GM18867 (cell line): ENCODE results near the gene ALAS2.
"Not testable (repeated sequence)": the region's sequence is repeated elsewhere in the genome, so short reads cannot be mapped to it uniquely, and the experiment has no call there.

Source experiments
- ATAC-seq: cut with Tn5 transposase; IDR thresholded peaks from one replicate; pipeline ENCODE4 v1.9.1; 2021; ENCODE audit warnings: mild to moderate bottlenecking, moderate library complexity; ENCODE audit not compliant: unreplicated experiment

The ALAS2 gene

GRCh38 chrX:55030271-55031205 lies at the start of gene ALAS2:
Gene ALAS2 (minus strand): TSS chrX:55030977. CDS start chrX:55026000, 4,977 bp downstream.
- no peak for ATAC-seq

DNA sequence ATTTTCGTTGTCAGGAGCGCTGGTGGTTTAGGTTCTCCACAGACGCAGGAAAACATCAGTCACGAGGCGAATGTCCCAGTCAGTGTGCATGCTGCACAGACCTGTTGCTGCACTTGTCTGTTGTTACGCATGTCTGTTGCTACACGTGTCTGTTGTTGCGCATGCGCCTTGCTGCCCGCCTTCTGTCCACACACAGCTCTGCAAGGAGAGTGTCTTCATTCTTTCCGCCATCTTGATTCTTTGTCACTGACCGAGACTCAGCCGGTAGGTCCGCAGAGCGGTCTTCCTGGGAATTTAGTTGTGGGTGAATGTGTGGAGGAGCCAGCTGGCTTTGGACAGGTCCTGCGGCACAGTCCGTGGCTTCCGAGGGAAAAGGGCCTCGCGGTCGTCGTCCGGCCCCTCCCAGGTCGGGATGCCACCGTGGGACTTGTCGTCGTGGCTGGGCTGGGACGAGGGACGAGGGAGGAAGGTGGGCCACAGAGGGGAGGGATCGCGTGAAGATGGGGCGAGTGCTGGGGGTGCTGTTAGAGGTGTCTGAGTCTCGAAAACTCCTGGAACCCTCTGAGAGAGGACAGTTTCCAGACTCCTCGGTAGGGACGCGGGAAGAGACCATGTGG lies 44.2 kb upstream of the ALAS2 start, which contains the start of gene PAGE2B:
Gene PAGE2B, plus strand, starts transcription at position 180 of the 617 bp plus-strand sequence. CDS start 1,012 bp downstream, outside the sequence.
- no peak for ATAC-seq

DNA sequence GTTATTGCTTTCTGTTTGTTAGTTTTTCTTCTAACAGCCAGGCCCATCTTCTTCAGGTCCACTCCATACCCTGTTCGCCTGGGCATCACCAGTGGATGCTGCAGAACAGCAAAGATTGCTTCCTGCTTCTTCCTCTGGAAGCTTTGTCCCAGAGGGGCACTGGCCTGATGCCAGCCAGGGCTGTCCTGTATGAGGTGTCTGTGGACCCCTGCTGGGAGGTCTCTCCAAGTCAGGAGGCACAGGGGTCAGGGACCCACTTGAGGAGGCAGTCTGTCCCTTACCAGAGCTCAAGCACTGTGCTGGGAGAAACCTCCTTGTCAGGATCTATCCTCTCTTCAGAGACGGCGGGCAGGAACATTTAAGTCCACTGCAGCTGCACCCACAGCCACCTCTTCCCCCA lies 41.5 kb upstream of the ALAS2 start:
- no peak for ATAC-seq

- ATAC-seq, result not testable (repeated sequence)
Measured at GRCh38 chrX:55067180-55067579, 36.4 kb upstream of the ALAS2 start.

DNA sequence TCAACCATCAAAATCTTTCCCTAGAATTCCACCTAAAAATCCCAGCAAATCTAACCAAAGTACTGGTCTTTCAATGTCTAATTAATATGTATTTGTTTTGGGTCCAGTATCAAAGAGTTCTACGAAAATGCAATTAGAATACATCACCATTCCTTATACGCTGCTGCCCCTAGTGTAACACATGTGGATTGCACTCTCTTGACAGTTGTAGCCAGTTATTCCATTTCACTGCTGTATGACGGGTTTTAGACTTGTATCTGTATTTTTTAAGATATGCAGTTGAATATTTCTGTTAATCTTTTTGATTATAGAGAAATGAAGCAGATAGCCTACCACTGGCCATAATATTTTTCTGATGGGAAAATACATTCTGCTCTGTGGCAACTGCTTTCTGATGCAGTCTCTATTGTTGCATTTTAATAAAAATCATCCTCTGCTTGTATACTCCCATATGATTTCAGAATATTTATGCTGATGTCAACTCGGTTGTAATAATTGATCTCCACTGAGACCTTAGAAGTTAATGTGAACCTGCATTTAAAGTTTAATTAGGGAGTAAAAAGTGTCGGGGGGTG lies 27.0 kb upstream of the ALAS2 start:
- ATAC-seq, result peak; percentile 89

DNA sequence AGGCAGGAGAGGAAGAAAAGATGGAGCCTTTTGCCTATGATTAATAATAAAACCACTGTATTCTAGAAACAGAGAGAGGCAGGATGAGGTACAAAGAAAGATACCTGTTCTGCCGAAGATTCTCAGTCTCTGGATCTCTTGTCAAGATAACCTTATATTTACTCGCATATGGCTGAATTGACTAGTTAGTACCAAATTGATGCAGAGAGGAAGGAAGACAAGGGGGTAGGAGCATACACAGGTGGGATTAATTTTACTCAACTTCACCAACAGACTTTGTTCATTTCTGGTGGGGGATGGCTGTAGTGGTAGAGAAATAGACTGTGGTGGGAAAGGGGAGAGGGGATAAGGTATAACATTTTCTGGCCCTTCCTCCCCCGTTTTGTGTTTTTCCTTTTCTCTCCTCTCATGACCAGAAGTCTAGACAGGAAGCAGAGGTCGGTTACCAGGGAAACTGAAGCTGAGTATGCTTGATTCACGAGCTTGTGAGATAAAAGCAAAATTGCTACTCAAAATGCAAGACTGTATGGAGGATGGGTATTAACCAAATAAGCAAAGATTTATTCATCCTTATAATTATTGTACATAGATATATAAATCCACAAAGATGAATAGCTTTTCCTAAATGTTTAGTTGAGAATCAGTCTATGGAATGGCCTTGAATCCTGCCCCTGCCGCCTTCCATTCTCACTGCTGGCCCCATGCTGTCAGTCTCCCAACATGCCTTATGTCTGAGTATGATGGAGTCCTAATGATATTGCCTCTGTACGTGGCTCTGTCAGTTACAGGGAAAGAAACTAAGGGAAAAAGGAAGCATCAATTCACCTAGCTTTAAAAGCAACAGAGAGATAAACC lies 26.3 kb upstream of the ALAS2 start:
- ATAC-seq, result no peak

- ATAC-seq, result not testable (repeated sequence)
Measured at GRCh38 chrX:55050599-55050998, 19.8 kb upstream of the ALAS2 start.

DNA sequence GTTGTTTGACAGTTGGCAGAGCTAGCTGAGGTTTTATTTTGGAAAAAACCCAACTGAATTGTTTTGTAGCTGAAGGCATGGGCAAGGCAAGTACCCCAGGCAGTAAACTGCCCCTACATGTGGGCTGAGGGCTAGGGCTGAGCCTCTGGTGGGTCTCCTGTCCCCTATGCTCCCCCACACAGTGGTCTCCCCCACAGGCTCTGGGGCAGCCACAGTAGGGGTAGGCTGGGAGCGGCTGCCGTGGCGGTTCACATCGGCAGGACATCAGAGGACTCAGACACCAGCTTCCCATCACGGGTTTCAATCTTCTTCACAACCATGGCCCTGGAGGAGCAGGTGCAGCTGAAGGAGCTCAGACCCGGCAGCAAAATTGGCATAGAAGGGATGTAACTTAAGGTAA lies 10.7 kb upstream of the ALAS2 start:
- ATAC-seq, result no peak

DNA sequence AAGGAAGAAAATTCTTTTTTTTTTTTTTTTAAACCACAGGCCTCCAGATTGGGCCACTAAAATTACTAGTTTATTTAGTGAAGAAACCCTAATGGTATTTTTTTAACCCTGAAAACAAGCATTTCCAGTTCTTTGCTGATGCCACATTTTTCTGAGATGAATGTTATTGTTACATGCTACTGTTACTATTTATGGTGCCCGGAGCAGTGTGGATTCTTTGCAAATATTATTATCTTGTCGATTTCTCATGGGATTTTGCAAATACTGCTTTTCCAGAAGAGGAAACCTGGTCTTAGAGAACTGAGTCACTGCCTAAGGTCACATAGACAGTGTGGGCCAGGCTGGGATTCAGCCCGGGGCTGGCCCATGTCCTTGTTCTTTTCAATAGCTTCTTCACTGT lies 8.7 kb upstream of the ALAS2 start:
- no peak for ATAC-seq

DNA sequence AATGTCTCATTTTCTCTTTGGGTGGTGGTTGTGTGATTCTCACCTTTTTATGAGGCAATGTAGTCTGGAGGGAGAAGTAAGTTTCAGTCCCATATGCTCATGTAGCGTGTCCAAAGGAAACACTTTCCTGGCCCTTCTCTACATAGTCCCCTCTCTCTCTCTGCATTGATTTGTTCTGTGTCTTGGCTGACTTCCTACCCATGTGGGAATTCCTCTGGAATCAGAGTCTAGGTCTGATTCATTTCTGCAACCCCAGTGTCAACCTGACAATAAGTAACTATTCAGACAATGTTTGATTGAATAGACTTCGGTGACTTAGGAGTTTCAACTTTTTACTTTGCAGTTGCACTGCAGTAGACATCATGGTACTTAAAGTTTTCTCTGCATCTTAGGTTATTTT lies 2.7 kb upstream of the ALAS2 start:
- ATAC-seq, result no peak

- ATAC-seq, result no peak
Measured at GRCh38 chrX:55029291-55029690, 1.5 kb downstream of the ALAS2 start.

GRCh38 chrX:55028611-55029010 lies 2.2 kb downstream of the ALAS2 start:
- no peak for ATAC-seq

- no peak for ATAC-seq
Measured at GRCh38 chrX:55028040-55028439, 2.7 kb downstream of the ALAS2 start.

GRCh38 chrX:55026840-55027239 lies 3.9 kb downstream of the ALAS2 start:
- ATAC-seq, result no peak

DNA sequence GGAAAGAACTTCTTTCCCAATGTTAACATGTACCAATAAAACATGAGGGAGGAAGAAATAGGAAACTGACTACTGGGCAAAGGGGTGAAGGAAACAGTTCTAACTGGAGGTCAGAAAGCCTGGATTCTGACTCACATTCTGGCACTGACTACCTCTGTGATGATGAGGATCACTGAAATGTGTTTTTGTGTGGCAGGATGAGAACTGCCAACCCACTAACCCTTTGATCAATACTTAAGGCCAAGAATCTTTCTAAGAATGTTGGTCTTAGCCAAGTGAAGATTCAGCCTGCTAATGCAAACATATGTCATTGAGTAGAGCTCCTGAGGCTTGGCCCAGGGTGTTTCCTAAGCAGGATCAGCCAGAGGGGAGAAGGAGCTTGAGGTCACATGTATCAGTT lies 4.6 kb downstream of the ALAS2 start:
- no peak for ATAC-seq

DNA sequence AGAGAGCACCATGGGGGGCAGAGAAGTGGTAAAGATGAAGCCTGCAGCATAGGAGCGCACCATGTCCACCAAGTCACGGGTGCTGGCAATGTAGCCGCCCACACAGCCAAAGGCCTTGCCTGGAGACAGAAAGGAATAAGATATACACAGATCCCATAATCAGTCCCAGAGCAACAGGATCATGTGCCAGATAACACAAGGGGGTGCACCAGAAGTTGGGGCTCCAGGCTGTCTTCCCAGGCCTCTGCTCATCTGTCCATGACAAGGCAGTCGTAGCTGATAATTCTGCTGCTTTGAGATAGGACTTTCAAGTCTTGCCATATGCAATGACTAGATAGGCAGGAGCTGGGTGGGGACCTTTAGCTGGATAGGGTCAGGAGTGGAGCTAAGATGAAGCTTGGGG lies 15.9 kb downstream of the ALAS2 start:
- no peak for ATAC-seq

DNA sequence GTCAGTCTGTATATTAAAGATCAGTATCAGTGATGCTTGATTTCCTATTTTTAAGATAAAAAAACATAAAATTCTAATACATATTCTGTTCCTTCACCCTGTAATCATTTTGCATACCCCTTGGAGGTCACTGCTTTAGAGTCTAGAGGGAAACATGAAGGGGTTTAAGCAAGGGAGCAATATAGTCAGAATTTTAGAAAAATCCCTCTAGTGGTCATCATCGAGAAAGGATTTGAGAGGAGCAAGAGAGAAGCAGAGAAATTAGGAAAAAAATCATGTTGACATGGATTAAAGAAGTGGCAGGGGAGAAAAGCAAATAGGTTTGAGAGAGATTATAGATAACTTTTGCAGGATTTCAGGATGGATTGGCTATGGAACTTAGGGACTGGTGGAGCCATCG lies 19.5 kb downstream of the ALAS2 start:
- ATAC-seq, result no peak

GRCh38 chrX:55008571-55009358 lies 22.0 kb downstream of the ALAS2 start:
- ATAC-seq, result no peak

DNA sequence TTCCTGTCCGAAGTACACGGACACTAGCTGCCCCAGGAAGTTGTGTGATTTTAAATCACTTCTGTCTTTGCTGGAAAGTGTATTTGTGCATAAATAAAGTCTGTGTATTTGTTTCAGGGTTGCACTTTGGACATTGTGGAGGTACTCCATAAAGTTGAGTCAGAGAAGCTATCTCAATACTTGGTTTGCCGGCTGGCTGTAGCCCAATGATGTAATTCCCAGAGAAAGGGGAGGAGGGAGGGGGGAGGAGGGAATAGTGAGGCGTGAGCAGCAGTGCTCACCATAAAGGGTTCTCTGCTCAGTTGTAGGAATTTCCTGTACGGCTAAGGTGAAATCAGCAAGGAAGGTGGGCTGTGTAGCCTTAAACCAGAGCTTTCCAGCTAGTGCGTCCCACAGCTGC lies 23.1 kb downstream of the ALAS2 start:
- no peak for ATAC-seq
